Activated CD8-positive, alpha-beta memory T cell treated with anti-CD3 and anti-CD28 coated beads for 1 hour (primary cell): Measurements from ENCODE around the gene GRHL1.
"Not testable (repeated sequence)": the region's sequence is repeated elsewhere in the genome, so short reads cannot be mapped to it uniquely, and the experiment has no call there.

Source experiments
- DNase-seq, 2 donors: peaks; one replicate each; pipeline ENCODE4 v3.0.0-alpha.2; 2020; ENCODE audit warnings: low read depth in 1 of 2; ENCODE audit errors: extremely low read depth in 1 of 2

The GRHL1 gene

GRCh38 chr2:9951522-9952285, at the start of gene GRHL1:
TSS of gene GRHL1 (plus strand) at chr2:9951693. CDS start at chr2:9951834, 141 bp downstream.
- DNase-seq = peak; percentile 68 to 85

- DNase-seq = no peak
These were observed 46.1 kb upstream of the GRHL1 start for GRCh38 chr2:9905413-9905812.

- no peak for DNase-seq
These were observed 44.1 kb upstream of the GRHL1 start for GRCh38 chr2:9907402-9907801.

- DNase-seq = no peak
These were observed 42.9 kb upstream of the GRHL1 start for GRCh38 chr2:9908639-9909038.

GRCh38 chr2:9909106-9909505, 42.4 kb upstream of the GRHL1 start:
- no peak for DNase-seq

- no peak for DNase-seq
These were observed 40.8 kb upstream of the GRHL1 start for GRCh38 chr2:9910699-9911098.

GRCh38 chr2:9912468-9912867, 39.0 kb upstream of the GRHL1 start:
- no peak for DNase-seq

- no peak for DNase-seq
These were observed 37.0 kb upstream of the GRHL1 start for GRCh38 chr2:9914384-9915065.

- DNase-seq = no peak
These were observed 33.2 kb upstream of the GRHL1 start for GRCh38 chr2:9918275-9918674.

- no peak for DNase-seq
These were observed 32.0 kb upstream of the GRHL1 start for GRCh38 chr2:9919512-9919911.

- not testable (repeated sequence) for DNase-seq
These were observed 24.5 kb upstream of the GRHL1 start for GRCh38 chr2:9927020-9927419.

- DNase-seq = no peak
These were observed 14.2 kb upstream of the GRHL1 start for GRCh38 chr2:9937258-9937657.

- no peak for DNase-seq
These were observed 13.5 kb upstream of the GRHL1 start for GRCh38 chr2:9937968-9938367.

- DNase-seq = no peak
These were observed 11.7 kb upstream of the GRHL1 start for GRCh38 chr2:9939587-9940485.

GRCh38 chr2:9941196-9941995, 10.1 kb upstream of the GRHL1 start:
- DNase-seq = no peak

GRCh38 chr2:9941996-9942390, 9.5 kb upstream of the GRHL1 start:
- DNase-seq = no peak

- no peak for DNase-seq
These were observed 7.1 kb upstream of the GRHL1 start for GRCh38 chr2:9944330-9944758.

GRCh38 chr2:9945596-9945995, 5.9 kb upstream of the GRHL1 start:
- no peak for DNase-seq

GRCh38 chr2:9946076-9946475, 5.4 kb upstream of the GRHL1 start:
- DNase-seq = no peak

- no peak for DNase-seq
These were observed 4.7 kb upstream of the GRHL1 start for GRCh38 chr2:9946818-9947217.

- no peak for DNase-seq
These were observed 2.8 kb upstream of the GRHL1 start for GRCh38 chr2:9948721-9949120.
